H1 (cell line): Measurements from ENCODE around the gene TCP11X1. TPM values are rescaled to one million over a fixed set of nuclear protein-coding genes. Genes with fewer than 3 reads are reported as not detected.
"Not testable (repeated sequence)": the region's sequence is repeated elsewhere in the genome, so short reads cannot be mapped to it uniquely, and the experiment has no call there.

Experiments used
- CTCF ChIA-PET: fragments of 300-600 bp; sonication (Branson Sonifier 250); formaldehyde crosslinking; loops from one replicate; lab custom pipeline; 2021; ENCODE audit not compliant: partially characterized antibody; lab: Charles Lee
- POLR2A ChIA-PET: fragments of 300-600 bp; sonication (Branson Sonifier 250); formaldehyde crosslinking; loops from one replicate; lab custom pipeline; 2021; ENCODE audit warnings: inconsistent platforms; ENCODE audit not compliant: partially characterized antibody; lab: Charles Lee
- DNase-seq, 2 experiments: peaks; one replicate each; pipeline versions ENCODE4 v3.0.0 to v3.0.0-alpha.2; 2010 to 2022; ENCODE audit warnings: low spot score in 2 of 2, low read depth in 1 of 2, mixed read lengths in 1 of 2
- FAIRE-seq: peaks from 2 replicates; lab custom pipeline; 2011; peaks lifted over from hg19 to GRCh38; lab: Jason Lieb, UNC
- H2AFZ ChIP-seq: 2 replicates; pipeline ENCODE4 v1.8.1; 2012; ENCODE audit warnings: low read length, inconsistent platforms
- H2AK5ac ChIP-seq: 2 replicates; pipeline ENCODE4 v1.6.1; 2013; ENCODE audit warnings: low read depth, low read length
- H2BK120ac ChIP-seq: replicated peaks from 2 replicates; pipeline ENCODE3; 2013; ENCODE audit warnings: low read depth, low read length, inconsistent platforms
- H2BK12ac ChIP-seq: 2 replicates; pipeline ENCODE4 v1.6.1; 2013; ENCODE audit warnings: low read depth, low read length
- H2BK15ac ChIP-seq: 2 replicates; pipeline ENCODE4 v1.6.1; 2013; ENCODE audit warnings: low read length
- H2BK20ac ChIP-seq: 2 replicates; pipeline ENCODE4 v1.6.1; 2013; ENCODE audit warnings: low read length
- H2BK5ac ChIP-seq: 2 replicates; pipeline ENCODE4 v1.6.1; 2013; ENCODE audit warnings: low read depth, low read length
- H3K14ac ChIP-seq: 2 replicates; pipeline ENCODE4 v1.6.1; 2013; ENCODE audit warnings: inconsistent platforms; ENCODE audit not compliant: insufficient read length
- H3K18ac ChIP-seq: 2 replicates; pipeline ENCODE4 v1.6.1; 2013; ENCODE audit warnings: low read length; ENCODE audit errors: extremely low read depth
- H3K23ac ChIP-seq: 2 replicates; pipeline ENCODE4 v1.6.1; 2013; ENCODE audit warnings: inconsistent platforms; ENCODE audit not compliant: insufficient read length
- H3K23me2 ChIP-seq: 2 replicates; pipeline ENCODE4 v1.6.1; 2013; ENCODE audit warnings: low read depth, low read length
- H3K27ac ChIP-seq: 2 replicates; pipeline ENCODE4 v1.6.1; 2011; ENCODE audit warnings: low read depth, low read length, inconsistent platforms
- H3K27me3 ChIP-seq, 4 experiments: replicated peaks in 1 of 4; 1 replicate in 1 of 4; 2 replicates in 3 of 4; pipeline versions ENCODE4 v1.6.1 to v1.8.1; 2011 to 2013; ENCODE audit warnings: low read length in 3 of 4, mild to moderate bottlenecking in 3 of 4, inconsistent platforms in 2 of 4, mixed read lengths in 2 of 4, moderate library complexity in 1 of 4; ENCODE audit not compliant: control insufficient read depth in 3 of 4, insufficient read depth in 3 of 4; ENCODE audit errors: extremely low read depth in 1 of 4
- H3K36me3 ChIP-seq, 4 experiments: 2 replicates each; pipeline versions ENCODE4 v1.6.1 to v1.8.1; 2011 to 2013; ENCODE audit warnings: mild to moderate bottlenecking in 4 of 4, low read length in 3 of 4, moderate library complexity in 2 of 4, control low read depth in 1 of 4, inconsistent platforms in 1 of 4; ENCODE audit not compliant: insufficient read depth in 4 of 4, control insufficient read depth in 2 of 4
- H3K4ac ChIP-seq: replicated peaks from 2 replicates; pipeline ENCODE3; 2013; ENCODE audit warnings: low read length, low read depth, mixed read lengths, inconsistent platforms; ENCODE audit not compliant: insufficient read length
- H3K4me1 ChIP-seq, 4 experiments: replicated peaks in 1 of 4; 1 replicate in 1 of 4; 2 replicates in 3 of 4; pipeline versions ENCODE4 v1.6.1 to v1.8.1; 2011 to 2013; ENCODE audit warnings: low read length in 3 of 4, inconsistent platforms in 2 of 4, mixed read lengths in 1 of 4; ENCODE audit not compliant: insufficient read depth in 4 of 4, control insufficient read depth in 3 of 4
- H3K4me2 ChIP-seq, 2 experiments: 2 replicates each; pipeline versions ENCODE4 v1.6.1 to v1.8.1; 2011 to 2013; ENCODE audit warnings: low read depth in 2 of 2, low read length in 2 of 2, control low read depth in 1 of 2, inconsistent platforms in 1 of 2, mild to moderate bottlenecking in 1 of 2; ENCODE audit not compliant: insufficient read depth in 1 of 2
- H3K4me3 ChIP-seq, 4 experiments: fragments of 200-600, 300-600 bp in 1 of 4; sonication (generic), shearing (Covaris generic), sonication (Bioruptor Twin) in 1 of 4; 2 replicates each; pipeline versions ENCODE4 v1.5.1 to v1.8.1; 2011 to 2016; ENCODE audit warnings: low read length in 4 of 4, low read depth in 3 of 4, control low read depth in 2 of 4, inconsistent platforms in 2 of 4, mild to moderate bottlenecking in 2 of 4, mixed read lengths in 1 of 4, moderate library complexity in 1 of 4; ENCODE audit not compliant: insufficient read depth in 2 of 4; ENCODE audit errors: extremely low read depth in 1 of 4
- H3K56ac ChIP-seq: replicated peaks from 2 replicates; pipeline ENCODE3; 2013; ENCODE audit warnings: low read depth, mild to moderate bottlenecking, mixed read lengths, low read length, inconsistent platforms; ENCODE audit not compliant: insufficient read length
- H3K79me1 ChIP-seq: 2 replicates; pipeline ENCODE4 v1.6.1; 2013; ENCODE audit warnings: low read depth, low read length, control low read depth
- H3K79me2 ChIP-seq, 2 experiments: 2 replicates each; pipeline versions ENCODE4 v1.6.1 to v1.8.1; 2012 to 2013; ENCODE audit warnings: low read length in 2 of 2, mild to moderate bottlenecking in 2 of 2, inconsistent platforms in 1 of 2; ENCODE audit not compliant: insufficient read depth in 2 of 2, control insufficient read depth in 1 of 2
- H3K9ac ChIP-seq, 4 experiments: replicated peaks in 1 of 4; 1 replicate in 1 of 4; 2 replicates in 3 of 4; pipeline versions ENCODE4 v1.6.1 to v1.8.1; 2011 to 2013; ENCODE audit warnings: low read depth in 3 of 4, low read length in 3 of 4, control low read depth in 2 of 4, mild to moderate bottlenecking in 2 of 4, moderate library complexity in 2 of 4, inconsistent platforms in 1 of 4; ENCODE audit errors: extremely low read depth in 1 of 4
- H3K9me3 ChIP-seq, 2 experiments: 2 replicates each; pipeline versions ENCODE4 v1.6.1 to v1.8.1; 2012 to 2013; ENCODE audit warnings: mild to moderate bottlenecking in 2 of 2, moderate library complexity in 2 of 2, control low read depth in 1 of 2, inconsistent platforms in 1 of 2, low read depth in 1 of 2, low read length in 1 of 2, mixed read lengths in 1 of 2; ENCODE audit not compliant: insufficient read depth in 2 of 2
- H4K20me1 ChIP-seq, 2 experiments: replicated peaks in 1 of 2; 2 replicates each; pipeline versions ENCODE3 to v1.8.1; 2011 to 2013; ENCODE audit warnings: inconsistent platforms in 2 of 2, low read length in 2 of 2, mild to moderate bottlenecking in 1 of 2; ENCODE audit not compliant: insufficient read depth in 2 of 2, control insufficient read depth in 1 of 2
- H4K5ac ChIP-seq: 2 replicates; pipeline ENCODE4 v1.6.1; 2013; ENCODE audit warnings: low read length, low read depth, mixed read lengths, inconsistent platforms; ENCODE audit not compliant: insufficient read length
- H4K8ac ChIP-seq: 2 replicates; pipeline ENCODE4 v1.8.0; 2013; ENCODE audit warnings: mild to moderate bottlenecking, moderate library complexity, low read length, inconsistent platforms; ENCODE audit not compliant: insufficient read depth; ENCODE audit errors: extremely low read depth
- H4K91ac ChIP-seq: replicated peaks from 2 replicates; pipeline ENCODE3; 2013; ENCODE audit warnings: low read length, mixed read lengths, inconsistent platforms; ENCODE audit not compliant: insufficient read length
- WGBS, 2 experiments: shearing (Covaris generic) in 1 of 2; methylation state at CpG; one replicate each; pipeline versions ENCODE4 v1.1.6 to v1.1.7; 2013 to 2015; ENCODE audit warnings: low lambda C conversion rate in 2 of 2, mixed read lengths in 2 of 2, inconsistent platforms in 1 of 2, low coverage in 1 of 2, missing lambda C conversion rate in 1 of 2; ENCODE audit not compliant: insufficient replicate concordance in 2 of 2, insufficient coverage in 1 of 2, insufficient read length in 1 of 2; ENCODE audit errors: extremely low coverage in 1 of 2, missing lambda C conversion rate in 1 of 2; 5-methylcytosine and 5-hydroxymethylcytosine counted together
- polyA plus RNA-seq, 7 experiments: library from polyadenylated mRNA; depleted of rRNA in 3 of 7; stranded (reverse) in 5 of 7; unstranded in 2 of 7; fragments of >200 nt in 5 of 7; fragments of 200-250 nt in 2 of 7; gene quantifications; 1 replicate in 5 of 7; 2 replicates in 1 of 7; 4 replicates in 1 of 7; pipeline versions ENCODE4 v1.2.1 to v1.2.3, GENCODE V29; 2011 to 2013; ENCODE audit warnings: missing spikeins in 2 of 7, mixed read lengths in 2 of 7
- total RNA-seq: library from RNA; stranded (reverse); fragmentation: NEBNext Ultra II Directional; extraction: Animal tissue kit (Norgen Biotek cat#: 25700); gene quantifications from 2 replicates; pipeline ENCODE4 v1.2.1, GENCODE V29; 2021

Gene TCP11X1
- total and polyA plus RNA-seq, 2 of the 8 experiments (the other 6 are each of a cell fraction or from before 2014, with no cell fraction given), result not detected

- not testable (repeated sequence) for H3K56ac ChIP-seq
These were observed 31.8 kb downstream of the TCP11X1 start, which contains the start of gene NXF2 for GRCh38 chrX:102246893-102247292. Gene NXF2 (plus strand): TSS chrX:102247167. CDS start chrX:102307079, 59,912 bp downstream.

GRCh38 chrX:102272231-102272630 is 57.1 kb downstream of the TCP11X1 start:
- H2AK5ac ChIP-seq, H3K4me2 ChIP-seq, H2AFZ ChIP-seq, H3K4ac ChIP-seq, H3K27me3 ChIP-seq, H3K4me3 ChIP-seq, H3K23me2 ChIP-seq, H3K36me3 ChIP-seq, CTCF ChIA-PET, H2BK20ac ChIP-seq, DNase-seq, FAIRE-seq, H3K79me1 ChIP-seq, H3K4me1 ChIP-seq, H2BK120ac ChIP-seq, H2BK5ac ChIP-seq, H2BK15ac ChIP-seq, H4K91ac ChIP-seq, H2BK12ac ChIP-seq, H3K9ac ChIP-seq, H3K9me3 ChIP-seq, H4K8ac ChIP-seq, POLR2A ChIA-PET, H3K14ac ChIP-seq, H3K18ac ChIP-seq, H3K23ac ChIP-seq, H4K5ac ChIP-seq, H3K79me2 ChIP-seq, H3K56ac ChIP-seq, H3K27ac ChIP-seq, H4K20me1 ChIP-seq: not testable (repeated sequence)
- no CpG with 5 or more reads among the region's 4 CpGs for WGBS, 2 experiments

More at GRCh38 chrX:102246893-102247292, 31.8 kb downstream of the TCP11X1 start, which contains the start of gene NXF2:
- H2BK12ac ChIP-seq, H2BK5ac ChIP-seq, H4K91ac ChIP-seq, H2BK120ac ChIP-seq, H3K9me3 ChIP-seq, H3K79me2 ChIP-seq, H3K27me3 ChIP-seq, H3K9ac ChIP-seq, H3K23me2 ChIP-seq, H3K23ac ChIP-seq, H3K4me3 ChIP-seq, H4K8ac ChIP-seq, H3K4ac ChIP-seq, CTCF ChIA-PET, H3K27ac ChIP-seq, H3K4me1 ChIP-seq, DNase-seq, H2AK5ac ChIP-seq, H3K4me2 ChIP-seq, H2AFZ ChIP-seq, FAIRE-seq, H2BK20ac ChIP-seq, POLR2A ChIA-PET, H2BK15ac ChIP-seq, H3K36me3 ChIP-seq, H4K20me1 ChIP-seq, H3K18ac ChIP-seq, H3K14ac ChIP-seq, H4K5ac ChIP-seq, H3K79me1 ChIP-seq: not testable (repeated sequence)
- WGBS, 2 experiments, result no CpG with 5 or more reads among the region's 9 CpGs
